ENCODE measurements around the gene PTTG1IP. TPM values are rescaled to one million over a fixed set of nuclear protein-coding genes. Genes with fewer than 3 reads are reported as not detected.

Gene PTTG1IP
- total and polyA plus RNA-seq, 2 of the 13 experiments (the other 11 are each of a cell fraction or from before 2014, with no cell fraction given), result 161 to 700 TPM

GRCh38 chr21:44845418-44846223 lies 27.9 kb downstream of the PTTG1IP start (continued):
- TF ChIP-seq ARID2 (CRISPR knock-in tag; IDR thresholded peaks at IDR 0.05; ENCODE audit: borderline replicate concordance) (no peak), ONECUT2 (CRISPR knock-in tag; IDR thresholded peaks at IDR 0.05) (no peak), ZNF580 (CRISPR knock-in tag; IDR thresholded peaks at IDR 0.05; ENCODE audit: borderline replicate concordance, low read depth) (peak; percentile 21; the same call in 1 of the 2 replicates), ZNF790 (CRISPR knock-in tag; IDR thresholded peaks at IDR 0.05; ENCODE audit: borderline replicate concordance) (no peak), MBD4 (IDR thresholded peaks at IDR 0.05; ENCODE audit: borderline replicate concordance, low read length) (no peak), TMF1 (CRISPR knock-in tag; IDR thresholded peaks at IDR 0.05; ENCODE audit: low read depth) (no peak), ZNF225 (CRISPR knock-in tag; IDR thresholded peaks at IDR 0.05) (0 out of 2 replicates have a peak, but pooled peaks have one; percentile 61), ZNF263 (CRISPR knock-in tag; IDR thresholded peaks at IDR 0.05) (peak; percentile 92), BHLHE40 (IDR thresholded peaks at IDR 0.05; ENCODE audit: low read length) (no peak), USF2 (IDR thresholded peaks at IDR 0.05; ENCODE audit: low read depth, low read length) (no peak), USF2 (CRISPR knock-in tag; IDR thresholded peaks at IDR 0.05; ENCODE audit: borderline replicate concordance) (no peak), ZNF674 (CRISPR knock-in tag; IDR thresholded peaks at IDR 0.05; ENCODE audit: low read depth) (no peak), ZNF724P (CRISPR knock-in tag; IDR thresholded peaks at IDR 0.05; ENCODE audit: borderline replicate concordance) (no peak), HOXA9 (CRISPR knock-in tag; IDR thresholded peaks at IDR 0.05; ENCODE audit: borderline replicate concordance) (no peak), MAX (IDR thresholded peaks at IDR 0.05) (0 out of 2 replicates have a peak, but pooled peaks have one; percentile 22)
- TF ChIP-seq, protein P1, sequence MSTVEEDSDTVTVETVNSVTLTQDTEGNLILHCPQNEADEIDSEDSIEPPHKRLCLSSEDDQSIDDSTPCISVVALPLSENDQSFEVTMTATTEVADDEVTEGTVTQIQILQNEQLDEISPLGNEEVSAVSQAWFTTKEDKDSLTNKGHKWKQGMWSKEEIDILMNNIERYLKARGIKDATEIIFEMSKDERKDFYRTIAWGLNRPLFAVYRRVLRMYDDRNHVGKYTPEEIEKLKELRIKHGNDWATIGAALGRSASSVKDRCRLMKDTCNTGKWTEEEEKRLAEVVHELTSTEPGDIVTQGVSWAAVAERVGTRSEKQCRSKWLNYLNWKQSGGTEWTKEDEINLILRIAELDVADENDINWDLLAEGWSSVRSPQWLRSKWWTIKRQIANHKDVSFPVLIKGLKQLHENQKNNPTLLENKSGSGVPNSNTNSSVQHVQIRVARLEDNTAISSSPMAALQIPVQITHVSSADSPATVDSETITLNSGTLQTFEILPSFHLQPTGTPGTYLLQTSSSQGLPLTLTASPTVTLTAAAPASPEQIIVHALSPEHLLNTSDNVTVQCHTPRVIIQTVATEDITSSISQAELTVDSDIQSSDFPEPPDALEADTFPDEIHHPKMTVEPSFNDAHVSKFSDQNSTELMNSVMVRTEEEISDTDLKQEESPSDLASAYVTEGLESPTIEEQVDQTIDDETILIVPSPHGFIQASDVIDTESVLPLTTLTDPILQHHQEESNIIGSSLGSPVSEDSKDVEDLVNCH (CRISPR knock-in tag; IDR thresholded peaks at IDR 0.05), result no peak
- TF ChIP-seq, protein P2, sequence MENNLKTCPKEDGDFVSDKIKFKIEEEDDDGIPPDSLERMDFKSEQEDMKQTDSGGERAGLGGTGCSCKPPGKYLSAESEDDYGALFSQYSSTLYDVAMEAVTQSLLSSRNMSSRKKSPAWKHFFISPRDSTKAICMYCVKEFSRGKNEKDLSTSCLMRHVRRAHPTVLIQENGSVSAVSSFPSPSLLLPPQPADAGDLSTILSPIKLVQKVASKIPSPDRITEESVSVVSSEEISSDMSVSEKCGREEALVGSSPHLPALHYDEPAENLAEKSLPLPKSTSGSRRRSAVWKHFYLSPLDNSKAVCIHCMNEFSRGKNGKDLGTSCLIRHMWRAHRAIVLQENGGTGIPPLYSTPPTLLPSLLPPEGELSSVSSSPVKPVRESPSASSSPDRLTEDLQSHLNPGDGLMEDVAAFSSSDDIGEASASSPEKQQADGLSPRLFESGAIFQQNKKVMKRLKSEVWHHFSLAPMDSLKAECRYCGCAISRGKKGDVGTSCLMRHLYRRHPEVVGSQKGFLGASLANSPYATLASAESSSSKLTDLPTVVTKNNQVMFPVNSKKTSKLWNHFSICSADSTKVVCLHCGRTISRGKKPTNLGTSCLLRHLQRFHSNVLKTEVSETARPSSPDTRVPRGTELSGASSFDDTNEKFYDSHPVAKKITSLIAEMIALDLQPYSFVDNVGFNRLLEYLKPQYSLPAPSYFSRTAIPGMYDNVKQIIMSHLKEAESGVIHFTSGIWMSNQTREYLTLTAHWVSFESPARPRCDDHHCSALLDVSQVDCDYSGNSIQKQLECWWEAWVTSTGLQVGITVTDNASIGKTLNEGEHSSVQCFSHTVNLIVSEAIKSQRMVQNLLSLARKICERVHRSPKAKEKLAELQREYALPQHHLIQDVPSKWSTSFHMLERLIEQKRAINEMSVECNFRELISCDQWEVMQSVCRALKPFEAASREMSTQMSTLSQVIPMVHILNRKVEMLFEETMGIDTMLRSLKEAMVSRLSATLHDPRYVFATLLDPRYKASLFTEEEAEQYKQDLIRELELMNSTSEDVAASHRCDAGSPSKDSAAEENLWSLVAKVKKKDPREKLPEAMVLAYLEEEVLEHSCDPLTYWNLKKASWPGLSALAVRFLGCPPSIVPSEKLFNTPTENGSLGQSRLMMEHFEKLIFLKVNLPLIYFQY (CRISPR knock-in tag; IDR thresholded peaks at IDR 0.05; ENCODE audit: borderline replicate concordance), result no peak
- TF ChIP-seq, protein P3, sequence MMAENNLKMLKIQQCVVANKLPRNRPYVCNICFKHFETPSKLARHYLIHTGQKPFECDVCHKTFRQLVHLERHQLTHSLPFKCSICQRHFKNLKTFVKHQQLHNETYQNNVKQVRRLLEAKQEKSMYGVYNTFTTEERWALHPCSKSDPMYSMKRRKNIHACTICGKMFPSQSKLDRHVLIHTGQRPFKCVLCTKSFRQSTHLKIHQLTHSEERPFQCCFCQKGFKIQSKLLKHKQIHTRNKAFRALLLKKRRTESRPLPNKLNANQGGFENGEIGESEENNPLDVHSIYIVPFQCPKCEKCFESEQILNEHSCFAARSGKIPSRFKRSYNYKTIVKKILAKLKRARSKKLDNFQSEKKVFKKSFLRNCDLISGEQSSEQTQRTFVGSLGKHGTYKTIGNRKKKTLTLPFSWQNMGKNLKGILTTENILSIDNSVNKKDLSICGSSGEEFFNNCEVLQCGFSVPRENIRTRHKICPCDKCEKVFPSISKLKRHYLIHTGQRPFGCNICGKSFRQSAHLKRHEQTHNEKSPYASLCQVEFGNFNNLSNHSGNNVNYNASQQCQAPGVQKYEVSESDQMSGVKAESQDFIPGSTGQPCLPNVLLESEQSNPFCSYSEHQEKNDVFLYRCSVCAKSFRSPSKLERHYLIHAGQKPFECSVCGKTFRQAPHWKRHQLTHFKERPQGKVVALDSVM (CRISPR knock-in tag; IDR thresholded peaks at IDR 0.05), result no peak

Data from HepG2 (cell line).